ENCODE measurements around the gene SCN3B.

The SCN3B gene

DNA sequence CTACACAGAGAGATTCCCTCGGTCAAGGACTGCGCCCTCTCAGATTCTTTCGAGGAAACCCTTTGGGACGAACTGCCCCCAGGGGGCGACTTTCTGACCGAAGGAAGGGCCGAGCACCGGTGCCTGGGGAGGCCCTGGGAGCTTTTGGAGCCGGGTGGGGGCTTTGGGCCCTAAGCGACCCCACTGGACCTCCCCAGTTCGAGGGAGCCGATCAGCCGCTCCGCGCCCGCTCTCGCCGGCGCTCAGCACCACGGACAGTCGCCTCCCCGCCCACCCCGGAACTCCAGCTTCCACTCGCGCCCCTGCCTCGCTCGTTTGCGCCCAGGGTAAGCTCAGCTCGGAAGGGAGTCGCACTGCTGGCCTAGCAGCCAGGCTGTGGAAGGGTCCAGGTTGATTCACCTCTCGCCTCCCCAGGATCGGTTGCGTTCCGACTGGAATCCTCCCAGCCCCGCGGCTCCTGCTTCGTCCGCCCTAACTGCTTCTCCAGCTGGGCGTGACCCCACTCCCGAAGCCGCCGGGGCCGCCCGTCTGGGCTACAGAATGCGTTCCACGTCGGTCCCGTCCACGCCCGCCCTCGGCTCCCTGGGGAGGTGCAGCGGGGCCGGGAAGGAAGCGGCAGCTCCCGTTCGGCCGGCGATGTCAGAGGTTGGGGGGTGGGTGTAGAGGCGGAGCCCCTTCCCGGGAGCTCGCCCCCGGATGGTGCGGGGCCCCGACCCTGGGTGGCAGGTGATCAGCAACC lies 428 bp downstream of the SCN3B start:
- peak in 1 of 2 donors; percentile 4 for DNase-seq

DNA sequence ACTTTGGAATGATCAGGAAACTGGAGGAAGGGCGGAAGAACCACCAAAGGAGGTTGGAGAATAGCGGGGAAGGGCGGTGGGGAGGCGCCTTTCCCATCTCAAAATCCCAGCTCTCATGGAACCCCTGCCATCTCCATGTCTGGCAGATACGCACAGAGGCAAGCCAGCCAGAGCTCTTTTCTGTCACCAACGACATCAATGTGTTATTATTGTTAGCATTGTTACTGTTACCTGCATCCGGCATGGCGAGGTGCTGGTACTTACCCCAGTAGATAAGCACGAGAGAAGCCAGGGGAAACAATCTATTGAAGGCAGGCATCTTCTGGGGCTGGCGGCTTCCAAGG lies 969 bp downstream of the SCN3B start:
- no peak for DNase-seq

DNA sequence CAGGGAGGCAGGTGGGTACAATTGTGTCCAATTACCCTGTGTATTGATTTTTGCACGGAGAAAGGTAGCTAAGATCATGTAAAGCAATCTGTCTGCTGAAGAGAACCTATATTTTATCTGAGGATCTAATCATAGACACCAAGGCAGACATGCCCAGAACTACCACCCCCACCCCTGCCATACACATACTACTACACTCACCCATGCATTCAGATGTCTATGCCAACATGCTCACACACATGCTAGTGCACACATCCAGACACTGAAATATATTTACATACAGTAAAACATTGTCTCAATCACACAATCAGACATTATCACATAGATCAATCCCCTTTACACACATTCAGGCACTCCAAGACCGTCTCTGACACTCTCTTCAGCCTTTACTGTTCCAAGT lies 1.8 kb downstream of the SCN3B start:
- no peak for DNase-seq

DNA sequence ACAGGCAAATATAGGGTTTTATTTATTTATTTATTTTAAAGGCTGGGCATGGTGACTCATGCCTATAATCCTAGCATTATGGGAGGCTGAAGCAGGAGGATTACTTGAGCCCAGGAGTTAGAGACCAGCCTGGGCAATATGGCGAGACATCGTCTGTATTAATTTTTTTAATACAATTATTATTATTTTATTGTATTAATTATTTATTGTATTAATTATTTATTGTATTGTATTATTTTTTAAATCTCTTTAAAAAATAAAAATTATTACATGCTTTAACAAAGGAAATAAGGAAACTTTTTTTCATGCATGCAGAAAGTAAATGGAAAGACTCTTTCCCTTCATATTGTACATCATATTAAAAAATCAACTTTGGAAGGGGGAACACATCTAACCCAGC lies 3.5 kb downstream of the SCN3B start:
- no peak for DNase-seq

DNA sequence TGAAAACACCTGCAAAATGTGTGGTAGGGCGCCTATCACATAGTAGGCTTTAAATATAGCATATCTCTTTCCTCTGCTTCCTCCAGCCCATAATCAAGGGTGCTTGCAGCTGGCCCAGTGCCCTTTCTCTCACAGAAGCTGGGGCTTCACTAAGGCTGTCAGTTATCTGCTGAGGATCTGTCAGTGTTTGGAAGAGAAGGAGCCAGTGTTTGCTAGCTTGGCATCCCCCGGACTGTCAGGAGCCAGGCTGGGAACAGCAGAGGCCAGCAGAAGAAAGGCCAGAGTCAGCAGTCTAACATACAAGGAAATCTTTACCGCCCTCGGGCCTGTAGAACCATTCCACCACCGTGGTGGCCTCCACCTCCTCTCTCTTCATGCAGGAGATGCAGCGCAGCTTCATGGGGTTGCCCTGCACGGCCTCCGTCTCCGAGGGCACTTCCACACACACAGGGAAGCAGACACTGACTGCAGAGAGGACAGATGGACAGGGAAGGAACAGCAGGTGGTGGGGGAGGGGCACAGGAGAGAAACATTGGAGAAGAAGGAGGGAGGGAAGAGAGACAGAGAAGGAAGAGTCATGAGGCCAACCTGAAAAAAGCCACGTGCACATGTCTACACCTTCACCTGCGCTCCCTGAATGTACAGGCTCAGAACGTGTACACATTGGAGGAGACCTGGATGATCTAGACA lies 9.0 kb downstream of the SCN3B start:
- no peak for DNase-seq

DNA sequence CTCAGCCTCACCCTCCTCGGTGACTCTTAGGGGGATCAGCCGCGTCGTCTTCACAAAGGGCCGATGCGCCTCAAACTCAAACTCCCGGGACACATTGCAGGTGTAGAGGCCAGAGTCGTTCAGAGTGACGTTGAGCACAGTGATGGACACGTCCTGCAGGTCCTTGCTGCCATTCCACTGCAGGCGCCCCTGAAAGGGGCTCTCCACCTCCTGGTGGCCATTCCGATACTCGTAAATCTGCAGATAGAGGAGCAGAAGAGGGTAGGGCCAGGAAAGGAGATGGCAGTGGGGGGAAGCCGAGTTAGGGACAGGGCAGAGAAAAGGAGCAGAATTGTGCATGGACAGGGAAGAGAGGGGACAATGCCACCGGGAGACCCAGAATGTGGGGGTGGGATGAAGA lies 12.0 kb downstream of the SCN3B start:
- no peak for DNase-seq

DNA sequence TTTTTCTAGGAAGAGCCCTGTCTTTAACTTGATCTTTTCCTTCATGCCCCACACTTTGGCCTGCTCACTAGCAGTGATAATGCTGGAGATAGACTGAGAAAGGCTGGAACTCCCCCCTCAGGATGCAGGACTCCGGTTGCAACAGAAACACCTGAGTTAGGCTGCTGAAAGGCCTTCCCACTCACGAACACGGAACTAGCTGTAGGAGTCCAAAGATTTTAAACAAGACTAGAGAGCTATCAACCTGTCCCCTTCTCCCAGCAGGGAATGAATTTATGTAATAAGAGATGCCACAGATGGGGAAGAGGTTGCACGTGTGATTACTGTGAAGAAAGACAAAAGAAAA lies 13.0 kb downstream of the SCN3B start:
- no peak for DNase-seq

DNA sequence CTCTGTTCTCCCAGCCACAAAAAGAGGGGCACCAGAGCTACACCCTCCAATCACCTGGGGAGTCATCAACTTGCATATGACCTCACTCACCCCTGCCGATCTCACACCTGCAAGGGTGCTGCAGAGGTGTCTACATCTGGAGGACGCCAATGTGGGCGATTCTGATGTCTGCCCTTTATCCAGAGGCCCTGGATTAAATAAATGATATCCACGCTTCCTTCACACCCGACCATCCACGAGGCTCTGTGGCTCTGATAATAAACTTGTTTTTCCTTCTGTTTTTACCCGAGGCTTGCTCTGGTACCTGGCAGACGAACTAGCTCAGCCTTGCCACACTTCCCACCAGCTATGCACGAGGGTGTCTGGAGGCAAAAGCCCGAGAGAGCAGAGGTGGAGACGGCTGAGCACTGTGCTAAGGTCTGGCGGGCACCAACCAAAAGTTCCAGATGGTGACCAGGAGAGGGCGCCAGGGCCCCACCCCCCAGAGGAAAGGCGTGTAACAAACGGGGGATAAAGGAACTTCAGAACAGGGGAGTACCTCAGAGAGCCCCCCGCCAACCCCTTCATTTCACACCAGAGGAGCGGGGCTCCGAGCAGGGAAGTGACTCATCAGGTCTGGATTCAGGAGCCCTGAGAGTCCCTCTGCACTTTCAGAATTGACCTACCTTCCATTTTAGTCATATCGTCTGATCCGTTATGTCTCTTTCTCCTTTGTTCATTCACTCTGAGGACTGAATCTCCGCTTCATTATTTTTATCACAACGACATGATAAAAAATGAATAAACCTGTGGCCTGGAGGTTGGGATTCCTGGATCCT lies 13.5 kb downstream of the SCN3B start:
- peak in 1 of 2 donors; percentile 50 for DNase-seq

DNA sequence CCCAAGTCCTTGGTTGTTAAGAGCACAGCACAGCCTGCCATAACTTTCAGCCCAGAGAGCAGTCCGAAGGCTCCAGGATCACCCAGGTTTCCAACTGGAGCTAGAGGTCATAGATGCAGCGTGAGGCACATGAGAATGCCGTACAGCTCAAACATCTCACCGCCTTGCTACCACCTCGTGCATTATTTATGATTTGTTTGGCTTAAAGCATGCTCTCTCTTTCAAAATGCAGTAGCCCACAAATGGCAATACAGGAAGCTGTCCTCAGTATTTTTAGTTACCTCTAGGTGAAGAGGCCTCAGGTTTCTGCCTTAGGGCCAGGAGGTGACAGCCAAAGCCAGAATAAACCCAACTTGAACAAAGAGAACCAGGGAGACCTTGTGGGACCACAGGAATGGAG lies 14.4 kb downstream of the SCN3B start:
- DNase-seq = no peak

DNA sequence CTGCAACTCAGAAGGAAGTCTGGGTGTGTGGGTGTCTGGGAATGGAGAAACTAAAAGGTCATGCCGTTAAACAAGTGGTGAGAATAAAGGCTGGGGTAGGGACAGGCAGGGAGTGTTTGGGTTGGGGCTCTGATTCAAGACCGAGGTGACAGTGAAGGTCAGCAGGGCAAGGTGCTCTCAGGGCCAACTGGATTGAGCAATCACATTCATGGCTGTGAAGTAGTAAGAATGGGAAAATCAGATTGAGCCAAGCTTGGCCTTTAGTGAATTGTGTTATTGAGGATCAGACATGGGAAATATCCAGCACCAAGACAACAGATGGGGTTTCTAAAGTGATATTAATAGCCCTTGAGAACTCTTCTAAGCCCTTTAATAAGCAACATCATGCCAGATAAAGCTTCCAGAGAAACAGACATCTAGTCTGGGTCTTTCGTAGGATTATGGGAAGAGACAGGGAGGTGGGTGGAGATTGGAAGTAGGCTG lies 24.3 kb downstream of the SCN3B start:
- DNase-seq = no peak

DNA sequence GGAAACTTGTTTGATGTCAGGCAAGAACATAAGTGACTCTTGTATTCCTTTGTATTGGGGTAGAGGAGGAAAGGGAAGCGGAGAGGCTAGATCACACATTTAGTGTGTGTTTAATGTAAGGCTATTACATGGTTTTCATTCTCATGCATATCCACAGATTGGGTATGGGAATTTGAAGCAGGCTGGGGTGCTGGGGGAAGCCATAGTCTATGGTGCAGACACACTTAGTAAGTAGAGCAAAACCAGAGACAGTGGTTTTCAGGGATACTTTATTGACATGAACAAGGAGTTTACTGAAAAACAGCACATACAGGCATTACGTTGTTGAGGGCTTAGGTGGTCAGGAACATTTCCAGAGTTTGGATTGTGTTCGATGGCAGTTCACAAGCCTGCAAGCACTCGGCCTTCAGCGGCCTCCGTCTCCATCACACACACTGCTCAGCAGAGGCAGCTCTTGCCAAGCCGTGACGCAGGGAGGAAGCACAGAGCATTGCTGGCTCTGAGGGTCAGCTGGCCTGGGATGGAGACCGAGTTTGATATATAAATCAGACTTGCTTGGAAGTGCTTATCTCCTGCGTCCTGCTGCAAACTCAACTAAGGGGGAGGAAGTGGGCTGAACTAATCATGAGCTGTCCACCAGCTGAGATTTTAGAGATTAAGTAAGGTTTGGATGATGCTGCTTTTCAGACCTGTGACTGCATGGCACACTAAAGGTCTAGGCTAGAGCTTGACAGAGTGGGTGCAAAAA lies 25.3 kb downstream of the SCN3B start:
- DNase-seq = peak in 1 of 2 donors; percentile 4

DNA sequence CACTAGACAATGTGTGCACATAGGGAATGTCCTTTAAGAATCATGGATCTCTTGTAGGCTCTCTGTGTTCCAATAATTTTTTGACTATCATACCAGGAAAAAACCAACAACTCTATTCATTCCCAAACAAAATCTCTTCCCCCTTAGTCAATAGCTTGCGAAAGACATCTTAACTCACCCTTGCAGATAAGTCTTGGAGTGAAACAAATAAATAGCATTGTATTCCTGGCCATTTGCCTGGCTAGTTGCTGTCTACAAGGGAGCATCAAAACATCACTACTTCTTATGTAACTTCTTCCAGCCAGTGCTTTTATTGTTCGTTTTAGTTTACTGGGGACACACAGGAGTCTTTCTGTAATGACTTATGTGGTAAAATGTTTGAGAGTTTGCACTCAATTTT lies 29.4 kb downstream of the SCN3B start:
- DNase-seq = no peak

DNA sequence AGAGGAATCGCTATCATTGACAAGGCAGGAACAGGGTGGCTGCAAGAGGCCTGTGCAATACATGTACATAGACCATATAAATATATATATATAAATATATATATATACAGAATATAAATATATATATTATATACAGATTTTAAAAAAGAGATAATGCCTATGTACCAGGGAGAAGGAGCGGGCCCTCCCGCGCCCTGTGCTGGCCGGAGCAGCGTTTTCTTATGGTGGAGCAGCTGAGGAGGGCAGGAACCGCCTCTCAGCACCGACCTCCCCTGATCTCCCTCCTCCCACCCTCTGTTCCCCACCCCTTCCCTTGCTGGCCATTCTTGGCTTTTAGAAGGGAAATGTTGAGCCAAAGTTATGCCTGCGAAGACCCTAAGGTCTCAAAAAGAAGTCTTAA lies 31.8 kb downstream of the SCN3B start:
- DNase-seq = no peak

DNA sequence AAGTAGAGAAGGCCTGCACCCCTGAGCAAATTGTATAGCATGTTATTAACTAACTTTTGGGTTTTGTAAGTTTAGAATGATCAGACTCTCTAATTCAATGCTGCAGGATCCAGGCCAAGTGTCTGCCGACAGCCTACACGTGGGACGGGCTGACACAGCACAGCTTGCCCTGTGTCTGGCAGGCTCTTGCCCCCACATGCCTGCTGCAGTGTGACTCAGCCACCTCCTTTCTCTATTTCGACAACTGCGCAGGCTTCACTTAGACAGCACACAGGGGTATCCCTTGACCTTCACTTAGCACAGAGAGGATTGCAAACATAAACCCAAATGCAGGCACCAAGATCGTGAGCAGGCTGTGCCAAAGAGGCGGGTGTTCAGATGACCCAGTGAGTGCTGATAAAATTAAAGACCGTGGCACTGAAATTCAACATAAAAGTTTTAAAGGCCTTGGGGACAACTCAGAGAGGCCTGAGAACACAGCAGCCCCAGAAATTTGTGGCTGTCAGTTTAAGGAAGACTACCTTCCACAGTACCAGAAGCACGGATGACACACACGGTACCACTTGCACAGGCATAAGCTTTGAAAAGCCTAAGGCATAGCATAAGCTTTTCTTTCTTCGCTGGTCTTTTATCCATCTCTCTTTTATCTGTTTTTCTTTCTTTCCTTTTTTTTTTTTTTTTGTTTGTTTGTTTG lies 37.8 kb downstream of the SCN3B start:
- DNase-seq = peak in 1 of 2 donors; percentile 29

DNA sequence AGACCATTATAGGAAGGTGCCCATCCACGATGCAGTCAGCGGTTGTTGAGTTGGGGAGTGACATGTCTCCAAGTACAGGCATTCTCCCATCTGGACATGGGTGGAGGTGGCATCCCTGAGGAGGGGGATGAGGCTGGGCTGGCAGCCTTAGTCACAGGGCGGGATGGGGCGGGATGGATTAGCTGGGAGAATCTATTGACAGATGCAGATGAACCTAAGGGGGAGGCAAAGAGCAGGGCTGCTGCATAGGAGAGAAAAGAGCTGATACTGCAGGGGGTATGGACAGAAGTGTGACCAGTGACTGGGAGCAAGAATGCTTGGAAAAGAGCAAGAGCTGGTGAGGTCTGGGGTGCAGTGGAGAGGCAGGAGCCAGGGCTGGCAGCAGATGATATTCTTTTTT lies 42.7 kb downstream of the SCN3B start:
- DNase-seq = no peak

DNA sequence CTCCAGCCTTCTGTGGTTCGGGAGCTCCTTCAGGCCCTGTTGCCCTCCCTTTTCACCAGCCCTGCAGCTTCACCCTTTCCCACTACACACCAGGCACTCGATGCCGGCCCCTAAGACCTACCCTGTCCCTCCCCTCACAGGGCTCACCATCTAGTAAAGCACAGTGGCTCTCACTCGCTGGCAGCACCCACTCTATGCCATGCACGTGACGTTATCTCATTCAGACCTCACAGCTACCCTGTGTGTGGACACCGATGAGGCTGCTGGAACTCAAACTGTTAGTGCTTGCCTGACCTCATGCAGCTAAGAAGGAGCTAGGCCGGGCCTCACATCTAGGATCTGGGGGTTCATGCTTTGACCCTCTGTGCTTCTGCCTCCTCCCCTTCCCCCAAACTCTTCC lies 45.5 kb downstream of the SCN3B start:
- no peak for DNase-seq

DNA sequence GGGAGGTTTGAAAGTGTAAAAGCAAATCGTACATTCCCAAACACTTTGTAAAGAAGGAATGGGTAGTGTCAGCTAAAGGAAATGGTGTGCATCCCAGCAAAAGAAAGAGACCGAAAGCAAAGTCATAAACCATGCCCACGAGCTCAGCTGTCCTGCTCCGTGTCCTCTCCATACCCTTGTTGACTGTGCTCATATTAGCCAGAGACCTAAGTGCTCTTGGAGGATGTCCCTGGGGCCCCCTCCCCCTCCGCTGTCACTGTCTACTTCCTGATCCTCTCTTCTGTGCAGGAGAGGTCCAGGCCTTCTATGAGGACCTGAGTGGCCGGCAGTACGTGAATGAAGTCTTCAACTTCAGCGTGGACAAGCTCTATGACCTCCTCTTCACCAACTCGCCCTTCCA lies 46.1 kb downstream of the SCN3B start:
- no peak for DNase-seq

DNA sequence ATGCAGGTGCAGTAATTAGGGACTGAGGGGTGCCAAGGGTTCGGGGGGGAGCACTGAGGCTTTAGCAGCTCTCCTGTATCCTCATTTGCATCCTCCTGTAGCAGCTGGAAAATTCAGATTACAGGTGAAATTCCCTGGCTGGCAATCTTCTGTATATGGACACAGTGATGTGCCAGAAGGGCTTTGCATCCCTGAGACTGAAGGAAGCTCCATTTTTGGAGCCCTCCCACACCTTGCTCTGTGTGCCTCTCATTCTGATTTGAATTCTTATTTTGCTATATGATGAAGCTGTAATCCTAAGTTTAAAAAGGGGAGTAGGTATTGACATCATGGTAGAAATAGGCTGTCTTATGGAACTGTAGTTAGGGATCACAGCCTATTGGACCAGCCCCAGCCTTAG lies 46.6 kb downstream of the SCN3B start:
- DNase-seq = no peak

DNA sequence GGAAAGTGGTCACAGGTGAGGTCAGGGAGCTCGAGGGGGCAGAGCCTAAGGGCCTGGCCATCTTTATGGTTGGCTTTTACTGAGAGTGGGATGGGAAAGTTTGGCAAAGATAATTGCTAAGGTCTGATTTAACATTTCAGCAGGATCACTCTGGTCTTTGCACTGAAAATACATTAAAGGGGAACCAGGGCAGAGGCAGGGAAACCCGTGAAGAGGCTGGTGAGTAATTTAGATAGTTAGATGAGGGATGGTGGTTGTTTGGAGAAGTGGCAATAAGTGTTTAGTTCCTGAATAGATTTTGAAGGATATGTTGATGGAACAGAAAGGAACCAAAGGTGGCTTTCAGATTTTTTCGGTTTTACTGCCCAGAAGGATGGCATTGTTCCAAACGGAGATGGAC lies 50.8 kb downstream of the SCN3B start:
- DNase-seq = peak; percentile 1 to 7

DNA sequence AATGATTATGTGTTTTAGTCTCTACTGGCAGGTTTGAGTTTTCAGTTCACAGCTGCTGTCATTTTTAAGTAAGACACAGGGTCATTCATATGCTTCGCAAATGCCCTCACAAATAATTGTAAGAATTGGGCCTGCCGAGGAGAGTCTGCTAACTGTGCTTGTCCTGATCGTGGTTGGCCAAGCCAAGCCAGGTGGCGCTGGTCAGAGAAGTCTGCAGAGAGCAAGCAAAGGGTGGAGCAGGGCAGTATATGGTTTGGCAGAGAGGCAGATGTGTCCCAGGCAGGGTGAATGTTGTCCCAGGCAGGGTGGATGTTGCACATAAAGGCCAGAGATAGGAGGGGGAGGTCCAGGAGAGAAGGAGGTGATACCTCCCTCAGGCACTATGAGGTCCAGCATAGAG lies 52.7 kb downstream of the SCN3B start:
- DNase-seq = no peak

DNA sequence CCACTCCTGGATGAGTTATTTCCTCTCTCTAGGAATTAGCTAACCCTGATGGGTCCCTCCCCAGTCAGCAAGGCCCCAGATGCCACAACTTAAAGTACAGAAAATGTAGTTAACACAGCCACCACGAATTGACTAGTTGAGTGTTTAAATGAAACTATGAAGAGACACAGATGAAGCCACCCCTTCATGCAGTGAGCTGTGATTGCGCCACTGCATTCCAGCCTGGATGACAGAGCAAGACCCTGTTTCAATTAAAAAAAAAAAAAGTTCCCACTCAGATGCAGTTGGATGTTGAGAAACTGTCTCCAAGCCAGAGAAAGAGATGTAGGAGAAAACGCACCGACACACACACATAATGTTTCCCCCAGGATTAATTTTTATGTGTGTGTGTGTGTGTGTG lies 53.3 kb downstream of the SCN3B start:
- no peak for DNase-seq

DNA sequence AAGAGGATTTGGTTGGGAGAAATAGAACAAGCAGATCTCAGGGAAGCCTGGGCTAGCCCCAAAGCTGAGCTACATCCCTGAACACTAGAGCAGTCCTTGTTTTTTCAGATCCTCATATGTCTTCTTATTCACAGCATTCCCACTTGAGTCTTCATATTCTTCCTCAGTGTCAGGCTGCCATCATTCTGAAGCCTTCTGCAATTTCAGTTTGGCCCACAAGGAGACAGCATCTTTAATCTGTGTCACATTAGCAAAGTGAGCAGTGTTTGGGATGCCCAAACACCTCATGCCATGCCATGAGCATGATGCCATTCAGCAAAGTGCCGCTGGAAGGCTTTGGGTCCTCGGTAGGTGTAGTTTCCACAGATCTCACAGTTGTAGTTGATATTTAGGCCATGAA lies 56.6 kb downstream of the SCN3B start:
- no peak for DNase-seq

DNA sequence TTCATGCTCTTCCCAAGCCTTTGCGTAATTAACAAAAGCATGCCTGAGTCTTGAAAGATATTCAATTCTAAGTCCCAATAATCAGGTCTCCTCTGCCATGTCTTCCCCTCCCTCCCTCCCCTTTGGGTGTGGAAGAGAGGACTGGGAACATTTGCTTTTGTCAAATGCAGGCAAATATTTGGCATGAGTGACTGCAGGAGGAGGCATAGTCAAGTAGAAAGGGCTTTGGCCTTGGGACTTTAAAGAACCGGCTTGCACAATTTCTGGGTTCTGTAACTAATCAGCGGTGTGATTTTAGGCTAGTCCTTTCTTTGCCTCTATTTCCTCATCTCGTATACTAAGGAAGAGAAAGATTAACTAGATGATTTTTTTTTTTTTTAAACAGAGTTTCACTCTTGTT lies 59.5 kb downstream of the SCN3B start:
- no peak for DNase-seq

Measured in inflammatory macrophage treated with lipopolysaccharide for 1 hour (primary cell).